ENCODE data around the gene PLCH1.

GRCh38 chr3:155675094-155675493 is 69.8 kb downstream of the PLCH1 start:
- no peak for TF ChIP-seq POLR2A (IDR thresholded peaks at IDR 0.05; ENCODE audit: insufficient read depth in 1 of 2, low read depth in 2 of 2, low read length in 2 of 2)
- no peak for TF ChIP-seq POLR2G (IDR thresholded peaks at IDR 0.05; ENCODE audit: low read depth, low read length)
- TF ChIP-seq TAF1 (CRISPR knock-in tag; IDR thresholded peaks at IDR 0.05), result no peak
- no peak for TF ChIP-seq CREM (IDR thresholded peaks at IDR 0.05)
- no peak for TF ChIP-seq CREM (CRISPR knock-in tag; IDR thresholded peaks at IDR 0.05)
- no peak for TF ChIP-seq NR2F6 (IDR thresholded peaks at IDR 0.05)
- TF ChIP-seq NR2F6 (CRISPR knock-in tag; IDR thresholded peaks at IDR 0.05), result no peak
- TF ChIP-seq CCDC6 (CRISPR knock-in tag; IDR thresholded peaks at IDR 0.05), result no peak
- no peak for TF ChIP-seq CTCF (CRISPR knock-in tag; IDR thresholded peaks at IDR 0.05)
- no peak for TF ChIP-seq YEATS4 (CRISPR knock-in tag; IDR thresholded peaks at IDR 0.05; ENCODE audit: borderline replicate concordance)

Measured in HepG2 (cell line).